Measurements from ENCODE around the gene ZNF438.

The ZNF438 gene

GRCh38 chr10:31014161-31014875 lies 17.3 kb downstream of the ZNF438 start:
- DNase-seq (ENCODE audit: low read depth): no peak
- TF ChIP-seq MAX (IDR thresholded peaks at IDR 0.05; ENCODE audit: low read depth, low read length) (no peak), CTCF (IDR thresholded peaks at IDR 0.05; ENCODE audit: low read depth, low read length) (no peak), MYC (IDR thresholded peaks at IDR 0.05; ENCODE audit: low read depth, low read length) (no peak), POLR2A (IDR thresholded peaks at IDR 0.05; ENCODE audit: extremely low read depth, insufficient read length) (no peak)
- H3K4me3 ChIP-seq (ENCODE audit: low read depth, low read length): no peak overlapping the region

- H3K4me3 ChIP-seq (ENCODE audit: low read depth, low read length): no peak overlapping the region
- DNase-seq (ENCODE audit: low read depth): no peak
- TF ChIP-seq POLR2A (IDR thresholded peaks at IDR 0.05; ENCODE audit: extremely low read depth, insufficient read length) (no peak), MYC (IDR thresholded peaks at IDR 0.05; ENCODE audit: low read depth, low read length) (no peak), MAX (IDR thresholded peaks at IDR 0.05; ENCODE audit: low read depth, low read length) (no peak), CTCF (IDR thresholded peaks at IDR 0.05; ENCODE audit: low read depth, low read length) (no peak)
Measured at GRCh38 chr10:31013331-31013730, 18.3 kb downstream of the ZNF438 start.

GRCh38 chr10:31011665-31012022 lies 20.0 kb downstream of the ZNF438 start:
- DNase-seq (ENCODE audit: low read depth): no peak
- TF ChIP-seq MYC (IDR thresholded peaks at IDR 0.05; ENCODE audit: low read depth, low read length) (no peak), CTCF (IDR thresholded peaks at IDR 0.05; ENCODE audit: low read depth, low read length) (no peak), POLR2A (IDR thresholded peaks at IDR 0.05; ENCODE audit: extremely low read depth, insufficient read length) (no peak), MAX (IDR thresholded peaks at IDR 0.05; ENCODE audit: low read depth, low read length) (no peak)
- H3K4me3 ChIP-seq (ENCODE audit: low read depth, low read length): no peak overlapping the region

- TF ChIP-seq CTCF (IDR thresholded peaks at IDR 0.05; ENCODE audit: low read depth, low read length) (no peak), MAX (IDR thresholded peaks at IDR 0.05; ENCODE audit: low read depth, low read length) (no peak), MYC (IDR thresholded peaks at IDR 0.05; ENCODE audit: low read depth, low read length) (no peak), POLR2A (IDR thresholded peaks at IDR 0.05; ENCODE audit: extremely low read depth, insufficient read length) (no peak)
- DNase-seq (ENCODE audit: low read depth): no peak
- H3K4me3 ChIP-seq (ENCODE audit: low read depth, low read length): no peak overlapping the region
Measured at GRCh38 chr10:31011017-31011664, 20.5 kb downstream of the ZNF438 start.

GRCh38 chr10:31010062-31010461 lies 21.6 kb downstream of the ZNF438 start:
- no peak for TF ChIP-seq CTCF (IDR thresholded peaks at IDR 0.05; ENCODE audit: low read depth, low read length)
- no peak for DNase-seq (ENCODE audit: low read depth)
- no peak overlapping the region for H3K4me3 ChIP-seq (ENCODE audit: low read depth, low read length)

Data from NB4 (cell line).